HepG2 (cell line): ENCODE results near the gene CDKN3. TPM values are rescaled to one million over a fixed set of nuclear protein-coding genes. Genes with fewer than 3 reads are reported as not detected.

ENCODE experiments used
- ASH2L ChIP-seq: fragments of 300-600, 200-600 bp; sonication (generic); IDR thresholded peaks from 2 replicates; pipeline ENCODE4 v1.7.0; 2017; ENCODE audit warnings: low read depth, mild to moderate bottlenecking, moderate library complexity, mixed read lengths, low read length; ENCODE audit not compliant: insufficient read length
- HHEX ChIP-seq: IDR thresholded peaks from 2 replicates; pipeline ENCODE4 v1.6.1; 2016; ENCODE audit warnings: control low read depth
- KDM1A ChIP-seq: IDR thresholded peaks from 2 replicates; pipeline ENCODE4 v1.6.1; 2016; ENCODE audit warnings: missing compliant biosample characterization
- MTA1 ChIP-seq: sonication (generic); formaldehyde crosslinking; IDR thresholded peaks from 2 replicates; pipeline ENCODE4 v1.4.0; 2020; ENCODE audit warnings: missing genetic modification reagents, mild to moderate bottlenecking, borderline replicate concordance
- RFXAP ChIP-seq: sonication (generic); formaldehyde crosslinking; IDR thresholded peaks from 2 replicates; pipeline ENCODE4 v1.4.0; 2020; ENCODE audit warnings: missing genetic modification reagents, borderline replicate concordance
- RXRA ChIP-seq: sonication (generic); formaldehyde crosslinking; IDR thresholded peaks from 2 replicates; pipeline ENCODE4 v1.5.1; 2020; ENCODE audit warnings: missing genetic modification reagents
- TBX3 ChIP-seq: fragments of 450-650 bp; IDR thresholded peaks from 2 replicates; pipeline ENCODE4 v1.6.1; 2017; ENCODE audit warnings: antibody characterized with exemption, mild to moderate bottlenecking, inconsistent platforms, borderline replicate concordance
- ZFP37 ChIP-seq: sonication (generic); formaldehyde crosslinking; IDR thresholded peaks from 2 replicates; pipeline ENCODE4 v1.4.0; 2020; ENCODE audit warnings: missing genetic modification reagents, borderline replicate concordance
- ZNF337 ChIP-seq: sonication (generic); formaldehyde crosslinking; IDR thresholded peaks from 2 replicates; pipeline ENCODE4 v1.5.1; 2020; ENCODE audit warnings: missing genetic modification reagents, low read depth, mild to moderate bottlenecking, borderline replicate concordance
- ZNF567 ChIP-seq: sonication (generic); formaldehyde crosslinking; IDR thresholded peaks from 2 replicates; pipeline ENCODE4 v1.8.1; 2023; ENCODE audit warnings: mild to moderate bottlenecking, missing genetic modification reagents, borderline replicate concordance
- ZSCAN25 ChIP-seq: sonication (generic); formaldehyde crosslinking; IDR thresholded peaks from 2 replicates; pipeline ENCODE4 v1.8.0; 2022; ENCODE audit warnings: mild to moderate bottlenecking, missing genetic modification reagents
- ZSCAN30 ChIP-seq: sonication (generic); formaldehyde crosslinking; IDR thresholded peaks from 2 replicates; pipeline ENCODE4 v1.5.0; 2020; ENCODE audit warnings: mild to moderate bottlenecking, missing genetic modification reagents
- polyA plus RNA-seq, 8 experiments: library from polyadenylated mRNA; depleted of rRNA in 3 of 8; stranded (reverse) in 7 of 8; unstranded in 1 of 8; fragments of >200 nt; fragmentation: Illumina TruSeq in 4 of 8; extraction: Trizol in 4 of 8; gene quantifications; 2 replicates each; pipeline versions ENCODE4 v1.2.1 to v1.2.3, GENCODE V29; 2011 to 2016; ENCODE audit warnings: low read depth in 4 of 8, missing spikeins in 1 of 8, mixed read lengths in 1 of 8; ENCODE audit not compliant: insufficient read depth in 1 of 8
- total RNA-seq, 5 experiments: library from RNA; depleted of rRNA; stranded (reverse); fragments of >200 nt; fragmentation: Illumina TruSeq; extraction: Trizol; gene quantifications; 2 replicates each; pipeline ENCODE4 v1.2.3, GENCODE V29; 2016; ENCODE audit warnings: low read depth in 1 of 5
- TF ChIP-seq, protein P1 (sequence below): sonication (generic); formaldehyde crosslinking; conservative IDR thresholded peaks from 2 replicates; pipeline ENCODE4 v1.4.0; 2020; ENCODE audit warnings: mild to moderate bottlenecking, missing genetic modification reagents, moderate library complexity
- TF ChIP-seq, protein P2 (sequence below): sonication (generic); formaldehyde crosslinking; IDR thresholded peaks from 2 replicates; pipeline ENCODE4; 2020; ENCODE audit warnings: missing genetic modification reagents, mild to moderate bottlenecking, borderline replicate concordance
- TF ChIP-seq, protein P3 (sequence below): sonication (generic); formaldehyde crosslinking; IDR thresholded peaks from 2 replicates; pipeline ENCODE4 v1.4.0; 2020; ENCODE audit warnings: mild to moderate bottlenecking, missing genetic modification reagents
- TF ChIP-seq, protein P4 (sequence below): sonication (generic); formaldehyde crosslinking; IDR thresholded peaks from 2 replicates; pipeline ENCODE4 v1.5.1; 2020; ENCODE audit warnings: missing genetic modification reagents, mild to moderate bottlenecking, borderline replicate concordance

The CDKN3 gene
- total and polyA plus RNA-seq, 2 of the 13 experiments (the other 11 are each of a cell fraction or from before 2014, with no cell fraction given): 63.0 to 88.9 TPM

DNA sequence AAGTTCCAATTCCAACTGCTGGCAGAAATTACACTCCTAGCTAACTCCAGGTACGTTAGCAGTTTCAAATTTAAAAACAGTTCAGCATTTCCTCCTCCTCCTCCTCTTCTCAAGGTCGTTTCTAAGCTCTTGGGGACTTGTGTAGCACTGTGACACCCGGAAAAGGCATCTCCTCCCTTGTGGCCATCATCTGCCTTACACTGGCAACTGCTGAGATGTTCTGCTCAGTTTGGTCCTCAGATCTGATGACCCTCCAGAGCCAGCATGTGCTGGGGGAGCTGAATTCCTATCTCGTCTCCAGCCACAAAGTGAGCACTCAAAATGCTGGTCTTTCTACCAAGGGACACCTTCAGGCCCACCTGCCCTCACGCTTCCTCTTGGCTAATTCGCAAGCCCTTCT is 43.5 kb upstream of the CDKN3 start (continued):
- TF ChIP-seq ZSCAN30 (CRISPR knock-in tag) (no peak), ZNF337 (CRISPR knock-in tag) (no peak), ASH2L (peak; percentile 14), ZFP37 (no peak), RXRA (CRISPR knock-in tag) (peak; percentile 42), TBX3 (no peak), ZNF567 (0 out of 2 replicates have a peak, but pooled peaks have one; percentile 11), HHEX (CRISPR knock-in tag) (no peak), ZSCAN25 (no peak), KDM1A (CRISPR knock-in tag) (0 out of 2 replicates have a peak, but pooled peaks have one; percentile 3), MTA1 (CRISPR knock-in tag) (no peak), RFXAP (CRISPR knock-in tag) (no peak)
- TF ChIP-seq, protein P1, sequence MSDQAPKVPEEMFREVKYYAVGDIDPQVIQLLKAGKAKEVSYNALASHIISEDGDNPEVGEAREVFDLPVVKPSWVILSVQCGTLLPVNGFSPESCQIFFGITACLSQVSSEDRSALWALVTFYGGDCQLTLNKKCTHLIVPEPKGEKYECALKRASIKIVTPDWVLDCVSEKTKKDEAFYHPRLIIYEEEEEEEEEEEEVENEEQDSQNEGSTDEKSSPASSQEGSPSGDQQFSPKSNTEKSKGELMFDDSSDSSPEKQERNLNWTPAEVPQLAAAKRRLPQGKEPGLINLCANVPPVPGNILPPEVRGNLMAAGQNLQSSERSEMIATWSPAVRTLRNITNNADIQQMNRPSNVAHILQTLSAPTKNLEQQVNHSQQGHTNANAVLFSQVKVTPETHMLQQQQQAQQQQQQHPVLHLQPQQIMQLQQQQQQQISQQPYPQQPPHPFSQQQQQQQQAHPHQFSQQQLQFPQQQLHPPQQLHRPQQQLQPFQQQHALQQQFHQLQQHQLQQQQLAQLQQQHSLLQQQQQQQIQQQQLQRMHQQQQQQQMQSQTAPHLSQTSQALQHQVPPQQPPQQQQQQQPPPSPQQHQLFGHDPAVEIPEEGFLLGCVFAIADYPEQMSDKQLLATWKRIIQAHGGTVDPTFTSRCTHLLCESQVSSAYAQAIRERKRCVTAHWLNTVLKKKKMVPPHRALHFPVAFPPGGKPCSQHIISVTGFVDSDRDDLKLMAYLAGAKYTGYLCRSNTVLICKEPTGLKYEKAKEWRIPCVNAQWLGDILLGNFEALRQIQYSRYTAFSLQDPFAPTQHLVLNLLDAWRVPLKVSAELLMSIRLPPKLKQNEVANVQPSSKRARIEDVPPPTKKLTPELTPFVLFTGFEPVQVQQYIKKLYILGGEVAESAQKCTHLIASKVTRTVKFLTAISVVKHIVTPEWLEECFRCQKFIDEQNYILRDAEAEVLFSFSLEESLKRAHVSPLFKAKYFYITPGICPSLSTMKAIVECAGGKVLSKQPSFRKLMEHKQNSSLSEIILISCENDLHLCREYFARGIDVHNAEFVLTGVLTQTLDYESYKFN (CRISPR knock-in tag): no peak
- TF ChIP-seq, protein P2, sequence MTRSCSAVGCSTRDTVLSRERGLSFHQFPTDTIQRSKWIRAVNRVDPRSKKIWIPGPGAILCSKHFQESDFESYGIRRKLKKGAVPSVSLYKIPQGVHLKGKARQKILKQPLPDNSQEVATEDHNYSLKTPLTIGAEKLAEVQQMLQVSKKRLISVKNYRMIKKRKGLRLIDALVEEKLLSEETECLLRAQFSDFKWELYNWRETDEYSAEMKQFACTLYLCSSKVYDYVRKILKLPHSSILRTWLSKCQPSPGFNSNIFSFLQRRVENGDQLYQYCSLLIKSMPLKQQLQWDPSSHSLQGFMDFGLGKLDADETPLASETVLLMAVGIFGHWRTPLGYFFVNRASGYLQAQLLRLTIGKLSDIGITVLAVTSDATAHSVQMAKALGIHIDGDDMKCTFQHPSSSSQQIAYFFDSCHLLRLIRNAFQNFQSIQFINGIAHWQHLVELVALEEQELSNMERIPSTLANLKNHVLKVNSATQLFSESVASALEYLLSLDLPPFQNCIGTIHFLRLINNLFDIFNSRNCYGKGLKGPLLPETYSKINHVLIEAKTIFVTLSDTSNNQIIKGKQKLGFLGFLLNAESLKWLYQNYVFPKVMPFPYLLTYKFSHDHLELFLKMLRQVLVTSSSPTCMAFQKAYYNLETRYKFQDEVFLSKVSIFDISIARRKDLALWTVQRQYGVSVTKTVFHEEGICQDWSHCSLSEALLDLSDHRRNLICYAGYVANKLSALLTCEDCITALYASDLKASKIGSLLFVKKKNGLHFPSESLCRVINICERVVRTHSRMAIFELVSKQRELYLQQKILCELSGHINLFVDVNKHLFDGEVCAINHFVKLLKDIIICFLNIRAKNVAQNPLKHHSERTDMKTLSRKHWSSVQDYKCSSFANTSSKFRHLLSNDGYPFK (CRISPR knock-in tag): no peak
- TF ChIP-seq, protein P3, sequence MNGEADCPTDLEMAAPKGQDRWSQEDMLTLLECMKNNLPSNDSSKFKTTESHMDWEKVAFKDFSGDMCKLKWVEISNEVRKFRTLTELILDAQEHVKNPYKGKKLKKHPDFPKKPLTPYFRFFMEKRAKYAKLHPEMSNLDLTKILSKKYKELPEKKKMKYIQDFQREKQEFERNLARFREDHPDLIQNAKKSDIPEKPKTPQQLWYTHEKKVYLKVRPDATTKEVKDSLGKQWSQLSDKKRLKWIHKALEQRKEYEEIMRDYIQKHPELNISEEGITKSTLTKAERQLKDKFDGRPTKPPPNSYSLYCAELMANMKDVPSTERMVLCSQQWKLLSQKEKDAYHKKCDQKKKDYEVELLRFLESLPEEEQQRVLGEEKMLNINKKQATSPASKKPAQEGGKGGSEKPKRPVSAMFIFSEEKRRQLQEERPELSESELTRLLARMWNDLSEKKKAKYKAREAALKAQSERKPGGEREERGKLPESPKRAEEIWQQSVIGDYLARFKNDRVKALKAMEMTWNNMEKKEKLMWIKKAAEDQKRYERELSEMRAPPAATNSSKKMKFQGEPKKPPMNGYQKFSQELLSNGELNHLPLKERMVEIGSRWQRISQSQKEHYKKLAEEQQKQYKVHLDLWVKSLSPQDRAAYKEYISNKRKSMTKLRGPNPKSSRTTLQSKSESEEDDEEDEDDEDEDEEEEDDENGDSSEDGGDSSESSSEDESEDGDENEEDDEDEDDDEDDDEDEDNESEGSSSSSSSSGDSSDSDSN (CRISPR knock-in tag): no peak
- TF ChIP-seq, protein P4, sequence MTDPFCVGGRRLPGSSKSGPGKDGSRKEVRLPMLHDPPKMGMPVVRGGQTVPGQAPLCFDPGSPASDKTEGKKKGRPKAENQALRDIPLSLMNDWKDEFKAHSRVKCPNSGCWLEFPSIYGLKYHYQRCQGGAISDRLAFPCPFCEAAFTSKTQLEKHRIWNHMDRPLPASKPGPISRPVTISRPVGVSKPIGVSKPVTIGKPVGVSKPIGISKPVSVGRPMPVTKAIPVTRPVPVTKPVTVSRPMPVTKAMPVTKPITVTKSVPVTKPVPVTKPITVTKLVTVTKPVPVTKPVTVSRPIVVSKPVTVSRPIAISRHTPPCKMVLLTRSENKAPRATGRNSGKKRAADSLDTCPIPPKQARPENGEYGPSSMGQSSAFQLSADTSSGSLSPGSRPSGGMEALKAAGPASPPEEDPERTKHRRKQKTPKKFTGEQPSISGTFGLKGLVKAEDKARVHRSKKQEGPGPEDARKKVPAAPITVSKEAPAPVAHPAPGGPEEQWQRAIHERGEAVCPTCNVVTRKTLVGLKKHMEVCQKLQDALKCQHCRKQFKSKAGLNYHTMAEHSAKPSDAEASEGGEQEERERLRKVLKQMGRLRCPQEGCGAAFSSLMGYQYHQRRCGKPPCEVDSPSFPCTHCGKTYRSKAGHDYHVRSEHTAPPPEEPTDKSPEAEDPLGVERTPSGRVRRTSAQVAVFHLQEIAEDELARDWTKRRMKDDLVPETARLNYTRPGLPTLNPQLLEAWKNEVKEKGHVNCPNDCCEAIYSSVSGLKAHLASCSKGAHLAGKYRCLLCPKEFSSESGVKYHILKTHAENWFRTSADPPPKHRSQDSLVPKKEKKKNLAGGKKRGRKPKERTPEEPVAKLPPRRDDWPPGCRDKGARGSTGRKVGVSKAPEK (CRISPR knock-in tag): no peak
